ENCODE data around the gene RGSL1.

Gene RGSL1

GRCh38 chr1:182549346-182549745, 99.4 kb downstream of the RGSL1 start:
- no peak for DNase-seq (ENCODE audit: low read depth in 2 of 2)

- DNase-seq (ENCODE audit: low read depth in 2 of 2): no peak
Observed at GRCh38 chr1:182549811-182550210, 99.9 kb downstream of the RGSL1 start.

GRCh38 chr1:182552527-182552926, 102.6 kb downstream of the RGSL1 start:
- no peak for DNase-seq (ENCODE audit: low read depth in 2 of 2)

GRCh38 chr1:182555493-182555892, 105.5 kb downstream of the RGSL1 start:
- no peak for DNase-seq (ENCODE audit: low read depth in 2 of 2)

DNA sequence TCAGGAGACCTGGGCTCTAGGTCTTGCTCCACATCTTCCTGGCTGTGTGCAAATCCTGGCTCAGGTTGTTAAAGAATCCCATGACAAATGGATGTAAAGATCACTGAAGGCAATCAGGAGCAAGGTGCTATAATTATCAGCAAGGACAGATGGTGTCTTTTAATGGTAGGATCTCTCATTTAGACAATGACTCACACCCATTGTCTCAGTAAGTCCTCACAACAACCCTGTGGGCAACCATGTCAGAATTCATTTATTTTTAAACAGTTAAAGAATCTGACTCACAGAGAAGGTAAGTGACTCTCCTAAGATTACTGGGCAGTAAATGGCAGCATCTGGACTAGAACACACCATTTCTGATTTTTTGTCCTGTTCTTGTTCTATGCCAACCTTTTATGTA, 106.3 kb downstream of the RGSL1 start:
- no peak for DNase-seq (ENCODE audit: low read depth in 2 of 2)

- no peak for DNase-seq (ENCODE audit: low read depth in 2 of 2)
Observed at GRCh38 chr1:182560392-182560984, 110.5 kb downstream of the RGSL1 start.

- no peak for DNase-seq (ENCODE audit: low read depth in 2 of 2)
Observed at GRCh38 chr1:182561456-182561855, 111.5 kb downstream of the RGSL1 start.

GRCh38 chr1:182563095-182563494, 113.1 kb downstream of the RGSL1 start:
- DNase-seq (ENCODE audit: low read depth in 2 of 2): no peak

- DNase-seq (ENCODE audit: low read depth in 2 of 2): no peak
Observed at GRCh38 chr1:182564406-182565004, 114.6 kb downstream of the RGSL1 start.

- DNase-seq (ENCODE audit: low read depth in 2 of 2): no peak
Observed at GRCh38 chr1:182565537-182565936, 115.6 kb downstream of the RGSL1 start.

DNA sequence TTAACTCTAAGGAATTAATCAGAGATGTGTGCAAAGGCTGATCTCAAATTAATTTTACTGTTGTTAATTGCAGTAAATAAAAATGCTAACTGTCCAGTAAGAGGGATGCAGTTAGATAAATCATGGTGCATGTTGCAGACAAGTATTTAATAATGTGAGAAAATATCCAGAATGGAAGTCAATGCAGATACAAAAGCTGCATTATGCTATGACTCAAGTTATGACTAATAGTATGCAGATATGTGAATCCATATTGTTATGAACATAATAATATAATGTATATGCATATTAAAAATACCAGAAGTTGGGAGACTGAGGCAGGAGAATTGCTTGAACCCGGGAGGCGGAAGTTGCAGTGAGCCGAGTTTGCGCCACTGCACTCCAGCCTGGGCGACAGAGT, 117.7 kb downstream of the RGSL1 start:
- DNase-seq (ENCODE audit: low read depth in 2 of 2): no peak

GRCh38 chr1:182568647-182569284, 118.8 kb downstream of the RGSL1 start:
- no peak for DNase-seq (ENCODE audit: low read depth in 2 of 2)

DNA sequence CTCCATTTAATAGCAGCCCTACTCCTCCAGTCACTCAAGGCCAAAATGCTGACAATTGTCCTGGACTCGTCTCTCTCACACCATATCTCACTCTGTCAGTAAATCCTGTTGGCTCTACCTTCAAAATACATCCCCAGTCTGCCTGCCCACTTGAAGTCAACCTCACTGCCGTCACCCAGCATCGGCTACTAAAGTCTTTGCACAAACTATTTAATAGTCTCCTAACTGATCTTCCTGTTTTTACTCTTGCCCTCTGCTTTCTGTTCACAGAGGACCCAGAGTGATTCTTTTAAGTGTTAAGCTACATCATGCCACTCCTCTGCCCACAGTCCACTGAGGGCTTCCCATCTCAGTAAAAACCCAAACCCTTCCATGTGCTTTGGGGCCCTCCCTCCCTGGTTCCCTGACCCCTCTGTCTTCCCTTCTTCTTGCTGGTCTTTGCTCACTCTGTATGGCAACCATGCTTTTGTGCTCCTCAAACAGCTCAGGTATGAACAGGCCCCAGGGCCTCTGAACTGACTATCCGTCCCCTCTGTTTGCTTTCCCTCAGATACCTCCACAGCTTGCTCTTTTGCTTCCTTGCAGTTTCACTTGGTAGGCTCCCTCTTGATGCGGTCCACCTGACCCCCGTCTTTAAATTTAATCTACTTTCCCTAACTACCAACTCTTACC, 120.1 kb downstream of the RGSL1 start:
- no peak for DNase-seq (ENCODE audit: low read depth in 2 of 2)

- DNase-seq (ENCODE audit: low read depth in 2 of 2): no peak
Observed at GRCh38 chr1:182570611-182570970, 120.6 kb downstream of the RGSL1 start.

DNA sequence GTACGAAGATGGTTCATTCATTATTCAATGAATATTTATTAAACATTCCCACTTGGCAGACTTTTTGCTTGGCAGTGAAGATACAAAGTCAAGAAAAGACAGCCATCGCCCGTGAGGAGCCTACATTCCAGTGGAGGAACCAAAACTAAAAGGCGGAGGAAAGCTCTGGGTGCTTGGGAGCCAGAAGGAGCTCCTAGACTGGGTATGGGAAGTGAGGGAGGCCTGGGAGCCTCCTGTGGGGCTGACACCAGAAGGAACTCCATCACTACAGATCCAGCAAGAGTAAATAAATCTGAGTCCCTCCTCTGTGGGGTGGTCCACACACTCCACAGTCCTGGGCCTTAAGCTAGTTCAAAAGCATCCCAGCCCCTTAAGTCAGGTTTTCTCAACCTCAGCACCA, 124.2 kb downstream of the RGSL1 start:
- no peak for DNase-seq (ENCODE audit: low read depth in 2 of 2)

- DNase-seq (ENCODE audit: low read depth in 2 of 2): no peak
Observed at GRCh38 chr1:182575540-182576149, 125.7 kb downstream of the RGSL1 start.

- no peak for DNase-seq (ENCODE audit: low read depth in 2 of 2)
Observed at GRCh38 chr1:182580736-182581135, 130.8 kb downstream of the RGSL1 start.

GRCh38 chr1:182584746-182585145, 134.8 kb downstream of the RGSL1 start:
- DNase-seq (ENCODE audit: low read depth in 2 of 2): no peak

- DNase-seq (ENCODE audit: low read depth in 2 of 2): no peak
Observed at GRCh38 chr1:182586380-182586779, 136.4 kb downstream of the RGSL1 start.

DNA sequence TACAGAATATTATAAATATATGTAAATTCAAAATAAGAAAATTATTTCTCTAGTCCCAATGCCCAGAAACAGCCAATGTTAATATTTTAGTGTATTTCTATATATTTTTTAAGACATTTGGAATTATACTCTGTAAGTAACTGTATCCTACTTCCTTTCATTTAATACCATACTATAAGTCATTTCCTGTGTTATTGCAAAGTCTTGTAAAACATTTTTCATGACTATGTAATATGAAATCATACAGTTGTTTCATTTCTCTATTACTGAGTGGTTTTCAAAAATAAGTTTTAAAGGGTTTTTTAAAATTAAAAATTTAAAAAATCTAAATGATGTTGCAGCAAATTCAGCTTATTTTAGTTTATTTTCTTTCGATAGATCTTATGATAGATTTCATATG, 137.1 kb downstream of the RGSL1 start:
- no peak for DNase-seq (ENCODE audit: low read depth in 2 of 2)

DNA sequence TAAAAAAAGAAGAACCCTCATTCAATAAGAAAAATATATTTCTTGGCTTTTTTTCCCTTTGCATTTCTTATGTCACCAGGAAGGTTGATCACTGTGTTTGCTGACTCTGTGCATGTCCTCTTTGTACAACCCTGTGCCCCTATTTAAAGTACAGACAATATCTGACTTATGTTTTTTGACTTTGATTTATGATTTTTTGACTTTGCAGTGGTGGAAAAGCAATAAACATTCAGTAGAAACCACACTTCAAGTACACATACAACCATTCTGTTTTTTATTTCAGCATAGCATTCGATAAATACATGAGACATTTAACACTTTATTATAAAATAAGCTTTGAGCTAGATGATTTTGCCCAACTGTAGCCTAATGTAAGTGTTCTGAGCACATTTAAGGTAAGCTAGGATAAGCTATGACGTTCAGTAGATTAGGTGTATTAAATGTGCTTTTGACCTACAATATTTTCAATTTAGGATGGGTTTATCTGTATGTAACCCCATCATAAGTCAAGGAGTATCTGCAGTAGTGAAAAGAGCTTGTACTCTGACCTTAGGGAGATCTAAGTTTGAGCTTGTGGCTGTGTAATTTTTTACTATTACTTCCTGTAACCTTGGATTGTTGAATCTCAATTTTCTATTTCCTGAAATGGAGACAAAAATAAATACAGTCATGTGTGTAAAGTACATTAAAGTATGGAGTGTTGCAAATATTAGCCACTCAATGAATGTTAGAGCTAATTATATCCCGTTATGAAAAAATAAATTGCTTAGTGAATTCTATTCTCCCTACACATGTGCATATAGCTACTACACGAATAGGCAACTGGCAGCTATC, 137.9 kb downstream of the RGSL1 start:
- DNase-seq (ENCODE audit: low read depth in 2 of 2): no peak

Data from stimulated activated CD4-positive, alpha-beta T cell treated with anti-CD3 and anti-CD28 coated beads, Interleukin-1b, Interleukin-23, amount 100 ng/mL, for 1 hour (primary cell).